ENCODE results near the gene CCDC182.

CCDC182 gene

GRCh38 chr17:57745242-57745641, at the start of gene CCDC182:
Gene CCDC182, minus strand, starts transcription at chr17:57745299. Its CDS starts 27 bp downstream, at chr17:57745272.
- TF ChIP-seq TCF12 (IDR thresholded peaks at IDR 0.05; ENCODE audit: low read depth) (no peak), MAX (IDR thresholded peaks at IDR 0.05) (no peak), CREB1 (IDR thresholded peaks at IDR 0.05; ENCODE audit: low read depth) (no peak), USF1 (IDR thresholded peaks at IDR 0.05) (no peak), TEAD4 (IDR thresholded peaks at IDR 0.05) (no peak), ZBTB7A (IDR thresholded peaks at IDR 0.05; ENCODE audit: low read depth) (no peak), CEBPB (IDR thresholded peaks at IDR 0.05) (no peak), YY1 (IDR thresholded peaks at IDR 0.05; ENCODE audit: low read depth) (no peak), EP300 (IDR thresholded peaks at IDR 0.05; ENCODE audit: borderline replicate concordance) (no peak), RAD21 (IDR thresholded peaks at IDR 0.05; ENCODE audit: low read depth) (no peak)

GRCh38 chr17:57794841-57795240, 49.7 kb upstream of the CCDC182 start:
- TF ChIP-seq RAD21 (IDR thresholded peaks at IDR 0.05; ENCODE audit: low read depth) (no peak), NFIC (IDR thresholded peaks at IDR 0.05) (no peak), CREB1 (IDR thresholded peaks at IDR 0.05; ENCODE audit: low read depth) (no peak)

GRCh38 chr17:57788725-57789124, 43.6 kb upstream of the CCDC182 start:
- TF ChIP-seq TEAD4 (IDR thresholded peaks at IDR 0.05) (no peak), ZBTB7A (IDR thresholded peaks at IDR 0.05; ENCODE audit: low read depth) (no peak), CEBPB (IDR thresholded peaks at IDR 0.05) (no peak), TAF1 (IDR thresholded peaks at IDR 0.05; ENCODE audit: low read depth) (no peak), RAD21 (IDR thresholded peaks at IDR 0.05; ENCODE audit: low read depth) (no peak), YY1 (IDR thresholded peaks at IDR 0.05; ENCODE audit: low read depth) (no peak), REST (IDR thresholded peaks at IDR 0.05; ENCODE audit: low read depth) (no peak)

GRCh38 chr17:57785022-57785421, 39.9 kb upstream of the CCDC182 start:
- TF ChIP-seq TEAD4 (IDR thresholded peaks at IDR 0.05) (no peak), RAD21 (IDR thresholded peaks at IDR 0.05; ENCODE audit: low read depth) (no peak), YY1 (IDR thresholded peaks at IDR 0.05; ENCODE audit: low read depth) (no peak), EGR1 (IDR thresholded peaks at IDR 0.05) (no peak), REST (IDR thresholded peaks at IDR 0.05; ENCODE audit: low read depth) (no peak), CEBPB (IDR thresholded peaks at IDR 0.05) (no peak), TAF1 (IDR thresholded peaks at IDR 0.05; ENCODE audit: low read depth) (no peak), USF1 (IDR thresholded peaks at IDR 0.05) (no peak), ZBTB7A (IDR thresholded peaks at IDR 0.05; ENCODE audit: low read depth) (no peak), NFIC (IDR thresholded peaks at IDR 0.05) (no peak), TCF12 (IDR thresholded peaks at IDR 0.05; ENCODE audit: low read depth) (no peak), EP300 (IDR thresholded peaks at IDR 0.05; ENCODE audit: borderline replicate concordance) (no peak), MAX (IDR thresholded peaks at IDR 0.05) (no peak), CREB1 (IDR thresholded peaks at IDR 0.05; ENCODE audit: low read depth) (no peak), FOXM1 (IDR thresholded peaks at IDR 0.05; ENCODE audit: borderline replicate concordance, low read depth) (no peak)

- TF ChIP-seq EP300 (IDR thresholded peaks at IDR 0.05; ENCODE audit: borderline replicate concordance) (no peak), FOXM1 (IDR thresholded peaks at IDR 0.05; ENCODE audit: borderline replicate concordance, low read depth) (no peak), REST (IDR thresholded peaks at IDR 0.05; ENCODE audit: low read depth) (no peak), TCF12 (IDR thresholded peaks at IDR 0.05; ENCODE audit: low read depth) (no peak), CREB1 (IDR thresholded peaks at IDR 0.05; ENCODE audit: low read depth) (no peak), TAF1 (IDR thresholded peaks at IDR 0.05; ENCODE audit: low read depth) (no peak), ZBTB7A (IDR thresholded peaks at IDR 0.05; ENCODE audit: low read depth) (no peak), USF1 (IDR thresholded peaks at IDR 0.05) (no peak), YY1 (IDR thresholded peaks at IDR 0.05; ENCODE audit: low read depth) (no peak), TEAD4 (IDR thresholded peaks at IDR 0.05) (no peak), EGR1 (IDR thresholded peaks at IDR 0.05) (no peak), CEBPB (IDR thresholded peaks at IDR 0.05) (no peak)
Measured at GRCh38 chr17:57784226-57784895, 39.3 kb upstream of the CCDC182 start.
